Bronchial epithelial cell (primary cell): ENCODE data around the gene UGT2A3. TPM values are rescaled to one million over a fixed set of nuclear protein-coding genes. Genes with fewer than 3 reads are reported as not detected.
"Not testable (repeated sequence)": the region's sequence is repeated elsewhere in the genome, so short reads cannot be mapped to it uniquely, and the experiment has no call there.

Experiments used
- DNase-seq: peaks from one replicate; pipeline ENCODE4 v3.0.0-alpha.2; 2010; ENCODE audit warnings: low read depth
- FAIRE-seq: peaks from 2 replicates; lab custom pipeline; 2011; peaks lifted over from hg19 to GRCh38; lab: Jason Lieb, UNC
- H3K27me3 ChIP-seq: 2 replicates; pipeline ENCODE4 v1.5.1; 2011; ENCODE audit warnings: low read length; ENCODE audit not compliant: control insufficient read depth, insufficient read depth
- H3K36me3 ChIP-seq: 2 replicates; pipeline ENCODE4 v1.5.1; 2011; ENCODE audit warnings: low read length; ENCODE audit not compliant: control insufficient read depth, insufficient read depth
- H3K4me3 ChIP-seq: 2 replicates; pipeline ENCODE4 v1.5.1; 2011; ENCODE audit warnings: mild to moderate bottlenecking, low read depth, low read length, control low read depth
- CTCF ChIP-seq: IDR thresholded peaks from 2 replicates; pipeline ENCODE4 v1.5.1; 2011; ENCODE audit warnings: mild to moderate bottlenecking, moderate library complexity, low read length, control low read depth, inconsistent platforms; ENCODE audit not compliant: insufficient read depth, severe bottlenecking
- total RNA-seq: library from RNA; depleted of rRNA; stranded (reverse); fragments of >200 nt; gene quantifications from 2 replicates; pipeline ENCODE4 v1.2.1, GENCODE V29; 2014

Gene UGT2A3
- total RNA-seq, 1 donor from 2014 or later = not detected

DNA sequence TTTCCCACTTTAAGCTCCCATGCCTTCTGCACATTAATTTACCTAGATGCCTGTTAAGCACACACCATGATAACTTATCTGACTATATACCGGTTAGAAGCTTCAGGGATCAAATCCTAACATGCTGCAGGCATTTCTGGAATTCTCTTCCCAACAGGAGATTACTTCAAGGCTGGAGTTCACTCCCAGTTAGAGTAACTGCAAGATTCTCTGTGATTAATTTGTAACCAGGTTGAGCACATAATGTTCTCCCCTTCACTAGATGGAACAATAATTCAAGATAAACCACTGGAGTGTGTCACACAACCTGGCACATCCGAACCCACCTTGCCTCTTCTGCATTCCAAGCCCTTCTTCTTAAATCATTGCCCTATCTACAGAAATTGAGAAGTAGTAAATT lies 11.8 kb upstream of the UGT2A3 start:
- no peaks in the 10 kb centered on the region for H3K36me3 ChIP-seq
- H3K27me3 ChIP-seq = no peaks in the 10 kb centered on the region
- FAIRE-seq (no peak), DNase-seq (no peak)
- H3K4me3 ChIP-seq = no peak overlapping the region
- no peak for TF ChIP-seq CTCF

- Histone ChIP-seq H3K27me3 (no peaks in the 10 kb centered on the region), H3K4me3 (no peak overlapping the region), H3K36me3 (no peaks in the 10 kb centered on the region)
- TF ChIP-seq CTCF = no peak
- DNase-seq (no peak), FAIRE-seq (no peak)
Observed at GRCh38 chr4:68962868-68963267, 11.3 kb upstream of the UGT2A3 start.

- DNase-seq (no peak), FAIRE-seq (no peak)
- Histone ChIP-seq H3K36me3 (no peaks in the 10 kb centered on the region), H3K4me3 (no peak overlapping the region), H3K27me3 (no peaks in the 10 kb centered on the region)
- no peak for TF ChIP-seq CTCF
Observed at GRCh38 chr4:68960294-68961163, 8.9 kb upstream of the UGT2A3 start.

DNA sequence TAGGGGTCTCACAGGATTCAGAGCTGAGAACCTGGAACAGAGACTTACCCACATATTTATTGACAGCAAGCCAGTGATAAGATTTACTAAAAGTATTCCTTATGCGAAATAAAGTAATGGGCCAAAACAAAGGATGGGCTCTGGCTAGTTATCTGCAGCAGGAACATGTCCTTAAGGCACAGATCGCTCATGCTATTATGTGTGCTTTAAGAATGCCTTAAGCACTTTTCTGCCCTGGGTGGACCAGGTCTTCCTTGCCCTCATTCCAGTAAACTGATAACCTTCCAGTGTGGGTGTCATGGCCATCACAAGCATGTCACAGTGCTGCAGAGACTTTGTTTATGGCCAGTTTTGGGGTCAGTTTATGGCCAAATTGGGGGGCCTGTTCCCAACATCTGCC lies 7.5 kb upstream of the UGT2A3 start:
- not testable (repeated sequence) for H3K36me3 ChIP-seq, DNase-seq, FAIRE-seq, H3K4me3 ChIP-seq, H3K27me3 ChIP-seq

DNA sequence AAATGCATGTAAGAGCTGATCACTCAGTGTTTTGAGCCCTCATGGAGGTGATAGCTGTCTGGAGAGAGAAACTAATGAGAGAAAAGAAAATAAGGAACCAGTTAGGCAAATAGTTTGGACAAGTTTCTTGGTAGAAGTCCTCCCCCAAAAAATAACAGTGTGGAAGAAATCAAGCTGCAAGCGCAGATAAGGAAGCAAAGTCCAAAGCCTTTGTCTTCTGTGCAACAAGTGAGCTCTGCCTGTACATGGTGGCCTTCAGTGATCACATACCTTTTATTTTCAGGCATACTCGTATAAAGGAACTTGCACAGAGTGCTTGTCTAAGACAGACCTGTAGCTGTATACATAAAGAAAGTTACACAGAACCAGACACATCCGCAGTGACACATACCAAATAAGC lies 2.5 kb upstream of the UGT2A3 start:
- Histone ChIP-seq H3K27me3 (no peaks in the 10 kb centered on the region), H3K4me3 (no peak overlapping the region), H3K36me3 (no peaks in the 10 kb centered on the region)
- no peak for FAIRE-seq
- TF ChIP-seq CTCF = no peak
- DNase-seq = no peak

DNA sequence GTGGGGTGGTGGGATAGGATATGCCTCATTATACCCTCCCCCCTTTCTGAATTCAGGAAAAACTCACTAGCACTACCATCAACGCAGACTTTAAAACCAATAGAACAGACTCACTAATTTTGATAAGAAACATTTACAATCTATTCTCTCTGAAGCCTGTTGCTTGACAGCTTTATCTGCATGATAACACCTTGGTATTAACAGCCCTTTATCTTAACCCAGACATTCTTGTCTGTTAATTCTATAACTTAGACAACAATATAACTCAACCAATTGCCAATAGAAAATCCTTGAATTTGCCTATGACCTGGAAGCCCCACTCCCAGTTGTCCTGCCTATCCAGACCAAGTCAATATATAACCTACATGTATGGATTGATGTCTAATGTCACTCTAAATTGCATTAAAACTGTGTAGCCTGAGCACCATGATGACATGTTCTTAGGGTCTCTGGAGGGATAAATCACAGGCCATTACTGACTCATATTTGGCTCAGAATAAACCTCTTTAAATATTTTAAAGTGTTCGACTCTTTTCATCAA lies 1.5 kb upstream of the UGT2A3 start:
- DNase-seq (no peak), FAIRE-seq (no peak)
- Histone ChIP-seq H3K4me3 (no peak overlapping the region), H3K27me3 (no peaks in the 10 kb centered on the region), H3K36me3 (no peaks in the 10 kb centered on the region)
- TF ChIP-seq CTCF = no peak
